Vagina (tissue), 2 donors: ENCODE measurements around the gene MCF2.

Source experiments
- POLR2AphosphoS5 ChIP-seq, 2 donors: sonication (generic); formaldehyde crosslinking; IDR thresholded peaks; one replicate each; pipeline ENCODE4 v1.9.0; 2017; ENCODE audit warnings: antibody characterized with exemption in 2 of 2, mild to moderate bottlenecking in 2 of 2, low read depth in 1 of 2; ENCODE audit not compliant: insufficient read depth in 1 of 2
- TF ChIP-seq, protein P1 (sequence below), 3 experiments: fragments of 450-650 bp in 2 of 3; fragments of 200-600 bp in 1 of 3; sonication (generic) in 1 of 3; IDR thresholded peaks; one replicate each; pipeline ENCODE4 v1.5.1; 2017 to 2019; ENCODE audit warnings: antibody characterized with exemption in 3 of 3, mild to moderate bottlenecking in 2 of 3, moderate library complexity in 2 of 3

DNA sequence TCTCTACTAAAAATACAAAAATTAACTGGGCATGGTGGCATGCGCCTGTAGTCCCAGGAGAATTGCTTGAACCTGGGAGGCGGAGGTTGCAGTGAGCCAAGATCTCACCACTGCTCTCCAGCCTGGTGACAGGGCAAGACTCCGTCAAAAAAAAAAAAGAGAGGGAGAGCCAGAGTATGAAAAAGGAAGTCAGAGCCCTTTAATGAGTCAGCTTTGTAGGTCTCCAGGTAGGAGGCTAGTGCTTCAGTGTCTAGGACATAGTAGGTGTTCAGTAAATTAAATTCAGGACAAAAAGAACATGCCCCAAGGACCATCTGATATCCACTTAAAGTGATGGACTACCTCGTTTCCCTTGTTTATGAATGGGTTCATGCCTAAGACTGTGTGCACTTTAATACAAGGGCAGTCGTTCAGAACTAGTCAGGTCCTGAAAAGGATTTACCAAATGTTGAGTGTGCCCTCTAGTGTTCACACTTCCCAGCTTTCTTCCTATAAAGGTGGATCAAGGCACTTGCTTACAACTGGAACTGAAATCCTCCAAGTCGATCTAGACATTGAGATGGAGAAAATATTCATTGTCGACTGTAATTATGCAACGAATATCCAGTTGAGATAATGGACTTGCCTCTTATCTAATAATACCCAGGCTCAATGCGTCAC, 148.5 kb downstream of the MCF2 start:
- TF ChIP-seq, protein P1, sequence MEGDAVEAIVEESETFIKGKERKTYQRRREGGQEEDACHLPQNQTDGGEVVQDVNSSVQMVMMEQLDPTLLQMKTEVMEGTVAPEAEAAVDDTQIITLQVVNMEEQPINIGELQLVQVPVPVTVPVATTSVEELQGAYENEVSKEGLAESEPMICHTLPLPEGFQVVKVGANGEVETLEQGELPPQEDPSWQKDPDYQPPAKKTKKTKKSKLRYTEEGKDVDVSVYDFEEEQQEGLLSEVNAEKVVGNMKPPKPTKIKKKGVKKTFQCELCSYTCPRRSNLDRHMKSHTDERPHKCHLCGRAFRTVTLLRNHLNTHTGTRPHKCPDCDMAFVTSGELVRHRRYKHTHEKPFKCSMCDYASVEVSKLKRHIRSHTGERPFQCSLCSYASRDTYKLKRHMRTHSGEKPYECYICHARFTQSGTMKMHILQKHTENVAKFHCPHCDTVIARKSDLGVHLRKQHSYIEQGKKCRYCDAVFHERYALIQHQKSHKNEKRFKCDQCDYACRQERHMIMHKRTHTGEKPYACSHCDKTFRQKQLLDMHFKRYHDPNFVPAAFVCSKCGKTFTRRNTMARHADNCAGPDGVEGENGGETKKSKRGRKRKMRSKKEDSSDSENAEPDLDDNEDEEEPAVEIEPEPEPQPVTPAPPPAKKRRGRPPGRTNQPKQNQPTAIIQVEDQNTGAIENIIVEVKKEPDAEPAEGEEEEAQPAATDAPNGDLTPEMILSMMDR (IDR thresholded peaks at IDR 0.05), result no peak
- no peak for TF ChIP-seq POLR2AphosphoS5 (IDR thresholded peaks at IDR 0.05; ENCODE audit: insufficient read depth in 1 of 2, low read depth in 1 of 2)
